H1 (cell line): ENCODE results near the gene LEUTX. TPM values are rescaled to one million over a fixed set of nuclear protein-coding genes. Genes with fewer than 3 reads are reported as not detected.

ENCODE experiments used
- JUND ChIP-seq: IDR thresholded peaks from 2 replicates; pipeline ENCODE4 v1.6.1; 2011; ENCODE audit warnings: mild to moderate bottlenecking, improper control_type of control experiment, low read length
- SIRT6 ChIP-seq: IDR thresholded peaks from one replicate; pipeline ENCODE4 v1.7.1; 2012; ENCODE audit warnings: low read length, inconsistent platforms
- TAF7 ChIP-seq: optimal IDR thresholded peaks from 2 replicates; pipeline ENCODE3; 2011; ENCODE audit warnings: low read depth, mild to moderate bottlenecking, inconsistent platforms, low read length, moderate library complexity, borderline replicate concordance
- polyA plus RNA-seq, 7 experiments: library from polyadenylated mRNA; depleted of rRNA in 3 of 7; stranded (reverse) in 5 of 7; unstranded in 2 of 7; fragments of >200 nt in 5 of 7; fragments of 200-250 nt in 2 of 7; gene quantifications; 1 replicate in 5 of 7; 2 replicates in 1 of 7; 4 replicates in 1 of 7; pipeline versions ENCODE4 v1.2.1 to v1.2.3, GENCODE V29; 2011 to 2013; ENCODE audit warnings: missing spikeins in 2 of 7, mixed read lengths in 2 of 7
- total RNA-seq: library from RNA; stranded (reverse); fragmentation: NEBNext Ultra II Directional; extraction: Animal tissue kit (Norgen Biotek cat#: 25700); gene quantifications from 2 replicates; pipeline ENCODE4 v1.2.1, GENCODE V29; 2021

The LEUTX gene
- total and polyA plus RNA-seq, 2 of the 8 experiments (the other 6 are each of a cell fraction or from before 2014, with no cell fraction given): not detected

DNA sequence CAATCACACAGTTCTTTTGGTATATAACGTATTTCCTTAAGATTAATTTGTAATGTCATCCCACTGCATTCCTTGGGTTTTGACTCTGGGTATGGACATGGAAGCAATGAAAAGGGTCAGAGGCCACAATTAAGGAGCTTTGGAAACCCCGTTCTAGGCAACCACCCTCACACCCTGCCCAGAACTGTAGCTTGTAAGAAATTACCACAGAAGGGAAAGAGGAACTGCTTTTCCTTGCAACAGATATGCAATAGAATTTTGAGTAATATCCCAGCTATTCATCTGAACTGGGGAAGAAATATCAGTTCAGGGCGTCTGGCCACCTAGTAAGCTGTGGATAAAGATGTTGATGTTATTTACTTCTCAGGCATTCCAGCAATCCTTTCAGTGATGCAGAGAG is 39.8 kb upstream of the LEUTX start (continued):
- no peak for TF ChIP-seq TAF7
- no peak for TF ChIP-seq JUND
- TF ChIP-seq SIRT6: no peak
